Neural crest cell (in vitro differentiated cells): ENCODE results near the gene UGCG. TPM values are rescaled to one million over a fixed set of nuclear protein-coding genes. Genes with fewer than 3 reads are reported as not detected.

ENCODE experiments used
- DNase-seq: peaks from one replicate; pipeline ENCODE4 v3.0.0; 2021; ENCODE audit warnings: low read depth, mixed read lengths, low spot score
- H3K27ac Mint-ChIP-seq: one replicate; pipeline ENCODE4 v1.8.0; 2021; ENCODE audit warnings: mild to moderate bottlenecking, mixed read lengths; ENCODE audit not compliant: unreplicated experiment
- H3K27me3 Mint-ChIP-seq: 2 replicates; pipeline ENCODE4 v1.8.0; 2021; ENCODE audit warnings: low read depth, mild to moderate bottlenecking, mixed read lengths
- H3K36me3 Mint-ChIP-seq: 2 replicates; pipeline ENCODE4 v1.8.0; 2021; ENCODE audit warnings: low read depth, mild to moderate bottlenecking, mixed read lengths
- H3K4me1 Mint-ChIP-seq: 2 replicates; pipeline ENCODE4 v1.8.0; 2021; ENCODE audit warnings: mixed read lengths
- H3K4me3 Mint-ChIP-seq: one replicate; pipeline ENCODE4 v1.8.0; 2021; ENCODE audit warnings: mild to moderate bottlenecking, mixed read lengths
- H3K9me3 Mint-ChIP-seq: 2 replicates; pipeline ENCODE4 v1.8.0; 2021; ENCODE audit warnings: mixed read lengths
- CTCF ChIP-seq: fragments of 200-600 bp; sonication (generic); conservative IDR thresholded peaks from 2 replicates; pipeline ENCODE4 v1.5.0; 2021; ENCODE audit warnings: antibody characterized with exemption, mild to moderate bottlenecking
- microRNA-seq: library from miRNA; unstranded; fragments of <30 nt; microRNA quantifications from one replicate; pipeline ENCODE4, GENCODE V29; 2020
- total RNA-seq: library from RNA; stranded (reverse); gene quantifications from 2 replicates; pipeline ENCODE4 v1.2.1, GENCODE V29; 2021

The UGCG gene
- total RNA-seq, 1 donor from 2014 or later, result 21.2 TPM

- Mint-ChIP-seq H3K4me1 (peaks cover 5% of the 10 kb centered on the region), H3K27me3 (no peaks in the 10 kb centered on the region), H3K36me3 (no peaks in the 10 kb centered on the region), H3K9me3 (peaks cover 2% of the 10 kb centered on the region), H3K4me3 (no peak overlapping the region), H3K27ac (no peak overlapping the region)
- no peak for DNase-seq
- no peak for TF ChIP-seq CTCF
These were observed 87.6 kb downstream of the UGCG start for GRCh38 chr9:111984086-111984802.

Small RNA genes within 50 kb of the gene (microRNA-seq; reads per million reads assigned to microRNA genes)
- gene MIR4668, result not detected

Other genes with a start within 250 kb of the UGCG start
- 37.8 and 38.1 TPM in 2 replicates for gene GNG10, start 235.2 kb upstream of the UGCG start, total RNA-seq
- gene SHOC1, start 101.9 kb upstream of the UGCG start, total RNA-seq, result not detected in 2 replicates